Measurements from ENCODE around the gene PGPEP1. TPM values are rescaled to one million over a fixed set of nuclear protein-coding genes. Genes with fewer than 3 reads are reported as not detected.
"Not testable (repeated sequence)": the region's sequence is repeated elsewhere in the genome, so short reads cannot be mapped to it uniquely, and the experiment has no call there.

Gene PGPEP1
- total and polyA plus RNA-seq, 3 experiments from 2014 or later: 12.2 to 27.7 (median 27.3) TPM

DNA sequence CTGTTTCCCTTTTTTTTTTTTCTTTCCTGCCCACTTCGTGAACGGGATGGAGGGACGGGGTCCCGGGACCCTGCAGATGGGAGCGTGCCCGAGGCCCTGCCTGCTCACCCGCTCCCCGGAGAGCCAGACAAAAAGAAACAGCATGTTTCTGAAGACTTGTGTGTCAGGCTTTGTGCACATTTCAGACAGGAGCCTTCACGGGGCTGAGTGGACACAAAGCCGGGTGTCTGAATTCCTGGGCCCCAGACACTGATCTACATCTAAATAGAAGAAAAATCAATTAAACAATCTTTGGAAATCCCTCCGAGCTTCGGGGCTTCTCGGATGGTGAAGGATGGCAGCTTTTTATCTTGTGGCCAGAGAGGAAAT is 4.2 kb downstream of the PGPEP1 start:
- no peaks in the 10 kb centered on the region for H3K9me3 Mint-ChIP-seq
- H3K36me3 ChIP-seq (ENCODE audit: insufficient read depth, low read length): peaks cover 4% of the 10 kb centered on the region
- no peak overlapping the region for H3K27ac Mint-ChIP-seq
- DNase-seq: no peak
- H3K4me1 ChIP-seq (ENCODE audit: insufficient read depth, low read length): peaks cover 15% of the 10 kb centered on the region
- no peak overlapping the region for H3K27ac ChIP-seq (ENCODE audit: low read depth, low read length)
- POLR2A ChIA-PET: interaction anchor here (0.5 kb wide), 1 partner anchor 224 kb away, joined by 3 read pairs; no protein-coding TSS in a partner anchor
- H3K9me3 ChIP-seq (ENCODE audit: low read length): no peaks in the 10 kb centered on the region
- CTCF ChIA-PET: no interaction called here
- peaks cover 0 to 60% (median 4%) of the 10 kb centered on the region in 3 donors for H3K36me3 Mint-ChIP-seq
- H3K27me3 Mint-ChIP-seq: no peaks in the 10 kb centered on the region
- peak overlapping the region in 2 of 7 donors; percentile 23 to 82 for H3K4me3 Mint-ChIP-seq
- peaks cover 14 to 33% (median 32%) of the 10 kb centered on the region in 3 donors for H3K4me1 Mint-ChIP-seq
- no peaks in the 10 kb centered on the region for H3K27me3 ChIP-seq (ENCODE audit: insufficient read depth, low read length, poor library complexity, severe bottlenecking)
- no peak overlapping the region for H3K4me3 ChIP-seq (ENCODE audit: low read length)

DNA sequence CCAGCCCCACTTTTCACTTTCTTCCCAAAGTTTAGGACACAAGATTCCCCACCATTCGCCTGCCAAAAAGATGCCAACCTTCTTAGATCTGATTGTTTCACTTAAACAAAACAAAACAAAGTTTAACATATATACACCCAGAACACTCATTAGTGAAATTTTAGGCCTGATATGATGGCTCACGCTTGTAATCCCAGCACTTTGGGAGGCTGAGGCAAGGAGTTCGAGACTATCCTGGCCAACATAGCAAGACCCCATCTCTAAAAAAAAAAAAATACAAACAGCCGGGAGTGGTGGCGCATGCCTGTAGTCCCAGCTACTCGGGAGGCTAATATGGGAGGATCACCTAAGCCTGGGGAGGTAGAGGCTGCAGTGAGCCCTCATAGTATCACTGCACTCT is 4.9 kb downstream of the PGPEP1 start:
- peaks cover 9% of the 10 kb centered on the region for H3K4me1 ChIP-seq (ENCODE audit: insufficient read depth, low read length)
- no peak overlapping the region for H3K27ac ChIP-seq (ENCODE audit: low read depth, low read length)
- DNase-seq: no peak
- no peaks in the 10 kb centered on the region for H3K9me3 ChIP-seq (ENCODE audit: low read length)
- Mint-ChIP-seq H3K27ac (no peak overlapping the region), H3K4me3 (peak overlapping the region in 2 of 7 donors; percentile 29 to 82), H3K4me1 (peaks cover 13 to 27% (median 25%) of the 10 kb centered on the region in 3 donors), H3K27me3 (no peaks in the 10 kb centered on the region), H3K36me3 (peaks cover 2 to 66% (median 6%) of the 10 kb centered on the region in 3 donors), H3K9me3 (no peaks in the 10 kb centered on the region)
- ChIA-PET POLR2A (interaction anchor here (0.6 kb wide), 1 partner anchor 445 kb away, joined by 4 read pairs; no protein-coding TSS in a partner anchor), CTCF (no interaction called here)
- no peaks in the 10 kb centered on the region for H3K27me3 ChIP-seq (ENCODE audit: insufficient read depth, low read length, poor library complexity, severe bottlenecking)
- peaks cover 4% of the 10 kb centered on the region for H3K36me3 ChIP-seq (ENCODE audit: insufficient read depth, low read length)
- H3K4me3 ChIP-seq (ENCODE audit: low read length): no peak overlapping the region

DNA sequence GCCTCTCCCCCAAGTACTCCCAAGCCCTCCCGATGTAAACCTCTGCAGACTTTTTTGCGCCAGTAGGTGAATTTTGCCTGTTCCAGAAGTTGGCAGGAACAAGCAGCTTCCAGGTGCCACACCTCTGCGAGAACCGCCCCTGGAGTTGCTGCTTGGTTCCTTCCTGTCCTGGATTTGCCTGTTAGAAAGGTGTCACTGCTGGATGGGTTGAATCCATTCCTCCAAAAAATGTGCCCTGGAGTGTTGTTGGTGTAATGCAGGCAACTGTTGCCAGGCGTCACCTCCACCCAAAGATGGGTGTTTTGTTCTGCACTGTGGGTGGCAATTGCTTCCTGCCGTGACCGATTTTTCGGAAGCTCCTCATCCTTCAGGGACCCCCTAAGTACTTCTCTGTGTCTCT is 5.7 kb downstream of the PGPEP1 start:
- Histone ChIP-seq H3K9me3 (ENCODE audit: low read length) (no peaks in the 10 kb centered on the region), H3K36me3 (ENCODE audit: insufficient read depth, low read length) (peaks cover 4% of the 10 kb centered on the region), H3K27me3 (ENCODE audit: insufficient read depth, low read length, poor library complexity, severe bottlenecking) (no peaks in the 10 kb centered on the region), H3K4me3 (ENCODE audit: low read length) (no peak overlapping the region), H3K27ac (ENCODE audit: low read depth, low read length) (no peak overlapping the region), H3K4me1 (ENCODE audit: insufficient read depth, low read length) (peaks cover 7% of the 10 kb centered on the region)
- POLR2A ChIA-PET: no interaction called here
- peaks cover 5 to 70% (median 9%) of the 10 kb centered on the region in 3 donors for H3K36me3 Mint-ChIP-seq
- H3K4me3 Mint-ChIP-seq: peak overlapping the region in 1 of 7 donors; percentile 7
- no peaks in the 10 kb centered on the region for H3K27me3 Mint-ChIP-seq
- CTCF ChIA-PET: no interaction called here
- DNase-seq: no peak
- H3K27ac Mint-ChIP-seq: peak overlapping the region in 3 of 8 donors; percentile 18 to 83 (median 45)
- H3K9me3 Mint-ChIP-seq: no peaks in the 10 kb centered on the region
- peaks cover 15 to 27% (median 24%) of the 10 kb centered on the region in 3 donors for H3K4me1 Mint-ChIP-seq

DNA sequence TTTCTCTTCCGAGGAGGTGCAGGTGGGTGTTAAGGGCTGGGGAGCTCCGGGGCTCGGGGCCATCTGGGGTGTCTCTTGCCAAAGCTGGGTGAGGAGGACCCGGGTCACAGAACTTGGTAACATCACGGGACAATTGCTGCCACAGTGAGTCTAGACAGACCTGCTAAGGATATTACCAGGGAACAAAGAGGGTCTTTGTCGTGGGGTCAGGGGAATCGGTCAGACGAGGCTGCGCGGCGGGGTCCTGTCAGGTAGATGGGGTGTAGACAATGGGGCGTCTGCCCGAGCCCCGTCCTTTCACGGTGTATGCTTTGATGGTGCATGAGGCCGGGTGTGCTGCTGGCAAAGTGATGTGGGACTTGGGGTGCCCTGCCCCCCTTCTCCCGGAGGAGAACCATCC is 7.8 kb downstream of the PGPEP1 start:
- H3K4me3 Mint-ChIP-seq: no peak overlapping the region
- peaks cover 12 to 13% (median 12%) of the 10 kb centered on the region in 3 donors for H3K4me1 Mint-ChIP-seq
- H3K9me3 Mint-ChIP-seq: no peaks in the 10 kb centered on the region
- no peaks in the 10 kb centered on the region for H3K27me3 Mint-ChIP-seq
- DNase-seq: no peak
- no peaks in the 10 kb centered on the region for H3K9me3 ChIP-seq (ENCODE audit: low read length)
- H3K4me3 ChIP-seq (ENCODE audit: low read length): no peak overlapping the region
- H3K36me3 Mint-ChIP-seq: peaks cover 5 to 65% (median 9%) of the 10 kb centered on the region in 3 donors
- POLR2A ChIA-PET: no interaction called here
- no peaks in the 10 kb centered on the region for H3K27me3 ChIP-seq (ENCODE audit: insufficient read depth, low read length, poor library complexity, severe bottlenecking)
- no peak overlapping the region for H3K27ac Mint-ChIP-seq
- peaks cover 2% of the 10 kb centered on the region for H3K36me3 ChIP-seq (ENCODE audit: insufficient read depth, low read length)
- H3K27ac ChIP-seq (ENCODE audit: low read depth, low read length): no peak overlapping the region
- CTCF ChIA-PET: no interaction called here
- H3K4me1 ChIP-seq (ENCODE audit: insufficient read depth, low read length): no peaks in the 10 kb centered on the region

DNA sequence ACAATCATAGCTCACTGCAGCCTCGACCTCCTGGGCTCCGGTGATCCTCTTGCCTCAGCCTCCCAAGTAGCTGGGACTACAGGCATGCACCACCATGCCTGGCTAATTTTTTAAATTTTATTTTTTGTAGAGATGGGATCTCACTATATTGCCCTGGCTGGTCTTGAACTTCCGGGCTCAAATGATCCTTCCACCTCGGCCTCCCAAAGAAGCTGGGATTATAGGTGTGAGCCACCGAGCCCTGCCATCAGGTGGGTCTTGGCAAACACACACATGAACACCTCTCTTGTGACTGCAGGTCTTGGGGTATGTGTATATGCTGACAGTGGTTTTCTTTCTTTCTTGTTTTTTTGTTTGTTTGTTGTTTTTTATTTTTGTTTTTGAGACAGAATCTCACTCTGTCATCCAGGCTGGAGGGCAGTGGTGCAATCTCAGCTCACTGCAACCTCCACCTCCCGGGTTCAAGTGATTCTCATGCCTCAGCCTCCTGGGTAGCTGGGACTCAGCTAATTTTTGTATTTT is 8.5 kb downstream of the PGPEP1 start:
- DNase-seq; CTCF ChIA-PET; H3K4me3 Mint-ChIP-seq; H3K9me3 ChIP-seq (ENCODE audit: low read length); H3K27ac ChIP-seq (ENCODE audit: low read depth, low read length); H3K4me1 ChIP-seq (ENCODE audit: insufficient read depth, low read length); H3K27me3 Mint-ChIP-seq; H3K9me3 Mint-ChIP-seq; H3K27me3 ChIP-seq (ENCODE audit: insufficient read depth, low read length, poor library complexity, severe bottlenecking); H3K4me3 ChIP-seq (ENCODE audit: low read length); POLR2A ChIA-PET; H3K36me3 ChIP-seq (ENCODE audit: insufficient read depth, low read length): not testable (repeated sequence)
- H3K27ac Mint-ChIP-seq: peak overlapping the region in 1 of 8 donors; percentile 32
- H3K4me1 Mint-ChIP-seq: peaks cover 11 to 13% (median 12%) of the 10 kb centered on the region in 3 donors
- H3K36me3 Mint-ChIP-seq: peaks cover 5 to 66% (median 13%) of the 10 kb centered on the region in 3 donors

DNA sequence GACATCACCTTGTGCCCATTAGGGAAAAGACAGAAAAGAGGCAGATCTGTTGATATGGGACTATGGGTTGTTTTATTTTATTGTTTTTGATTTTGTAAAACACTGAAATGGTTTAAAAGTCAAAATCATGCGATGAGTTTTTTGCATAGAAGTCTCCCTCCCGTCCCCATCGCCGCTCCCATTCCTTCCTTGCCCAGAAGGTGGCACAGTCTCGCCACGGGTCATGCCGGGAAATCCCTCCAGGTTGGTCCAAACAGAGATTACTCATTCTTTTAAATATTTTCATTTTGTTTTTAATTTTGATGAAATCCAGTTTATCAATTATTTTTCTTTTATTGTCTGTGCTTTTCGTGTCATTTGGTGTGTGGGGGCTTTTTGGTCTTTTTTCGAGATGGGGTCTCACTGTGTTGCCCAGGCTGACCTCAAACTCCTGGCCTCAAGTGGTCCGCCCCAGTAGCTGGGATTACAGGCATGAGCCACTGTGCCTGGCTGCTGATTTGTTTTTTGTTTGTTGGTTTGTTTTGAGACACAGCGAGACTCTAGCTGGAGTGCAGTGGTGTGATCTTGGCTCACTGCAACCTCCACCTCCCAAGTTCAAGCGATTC is 9.2 kb downstream of the PGPEP1 start:
- Mint-ChIP-seq H3K4me3 (no peak overlapping the region), H3K27ac (peak overlapping the region in 1 of 8 donors; percentile 59), H3K9me3 (no peaks in the 10 kb centered on the region), H3K27me3 (no peaks in the 10 kb centered on the region), H3K4me1 (peaks cover 8 to 13% (median 12%) of the 10 kb centered on the region in 3 donors), H3K36me3 (peaks cover 5 to 60% (median 11%) of the 10 kb centered on the region in 3 donors)
- no peak for DNase-seq
- Histone ChIP-seq H3K27me3 (ENCODE audit: insufficient read depth, low read length, poor library complexity, severe bottlenecking) (no peaks in the 10 kb centered on the region), H3K4me1 (ENCODE audit: insufficient read depth, low read length) (no peaks in the 10 kb centered on the region), H3K36me3 (ENCODE audit: insufficient read depth, low read length) (no peaks in the 10 kb centered on the region), H3K27ac (ENCODE audit: low read depth, low read length) (no peak overlapping the region), H3K4me3 (ENCODE audit: low read length) (no peak overlapping the region), H3K9me3 (ENCODE audit: low read length) (no peaks in the 10 kb centered on the region)
- ChIA-PET POLR2A (no interaction called here), CTCF (interaction anchor here (0.8 to 1.4 kb wide), 2 partner anchors 8 to 71 kb away, joined by 3 read pairs; no protein-coding TSS in a partner anchor)

DNA sequence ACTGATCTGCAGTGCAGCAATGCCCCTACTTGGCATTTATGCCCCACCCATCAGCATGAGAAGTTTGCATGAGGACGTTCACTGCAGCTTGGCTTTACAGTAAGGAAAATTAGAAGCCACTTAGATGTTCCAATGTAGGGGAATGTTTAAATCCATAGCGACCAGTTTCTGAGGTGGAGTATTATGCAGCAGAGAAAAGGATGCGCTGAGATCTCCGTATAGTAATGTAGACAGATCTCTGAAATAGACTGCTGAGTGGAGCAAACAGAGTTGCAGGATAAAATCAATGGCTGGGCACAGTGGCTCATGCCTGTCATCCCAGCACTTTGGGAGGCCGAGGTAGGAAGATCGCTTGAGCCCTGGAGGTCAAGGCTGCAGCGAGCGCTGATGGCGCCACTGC is 10.1 kb downstream of the PGPEP1 start:
- no peak overlapping the region for H3K27ac Mint-ChIP-seq
- POLR2A ChIA-PET: no interaction called here
- Histone ChIP-seq H3K27me3 (ENCODE audit: insufficient read depth, low read length, poor library complexity, severe bottlenecking) (no peaks in the 10 kb centered on the region), H3K27ac (ENCODE audit: low read depth, low read length) (no peak overlapping the region), H3K4me1 (ENCODE audit: insufficient read depth, low read length) (no peaks in the 10 kb centered on the region), H3K4me3 (ENCODE audit: low read length) (no peak overlapping the region), H3K9me3 (ENCODE audit: low read length) (no peaks in the 10 kb centered on the region), H3K36me3 (ENCODE audit: insufficient read depth, low read length) (no peaks in the 10 kb centered on the region)
- CTCF ChIA-PET: interaction anchor here (0.8 to 1.4 kb wide), 2 partner anchors 8 to 72 kb away, joined by 3 read pairs; no protein-coding TSS in a partner anchor
- H3K9me3 Mint-ChIP-seq: no peaks in the 10 kb centered on the region
- DNase-seq: no peak
- peaks cover 7 to 58% (median 10%) of the 10 kb centered on the region in 3 donors for H3K36me3 Mint-ChIP-seq
- H3K4me3 Mint-ChIP-seq: no peak overlapping the region
- H3K4me1 Mint-ChIP-seq: peaks cover 8 to 13% (median 12%) of the 10 kb centered on the region in 3 donors
- H3K27me3 Mint-ChIP-seq: no peaks in the 10 kb centered on the region

DNA sequence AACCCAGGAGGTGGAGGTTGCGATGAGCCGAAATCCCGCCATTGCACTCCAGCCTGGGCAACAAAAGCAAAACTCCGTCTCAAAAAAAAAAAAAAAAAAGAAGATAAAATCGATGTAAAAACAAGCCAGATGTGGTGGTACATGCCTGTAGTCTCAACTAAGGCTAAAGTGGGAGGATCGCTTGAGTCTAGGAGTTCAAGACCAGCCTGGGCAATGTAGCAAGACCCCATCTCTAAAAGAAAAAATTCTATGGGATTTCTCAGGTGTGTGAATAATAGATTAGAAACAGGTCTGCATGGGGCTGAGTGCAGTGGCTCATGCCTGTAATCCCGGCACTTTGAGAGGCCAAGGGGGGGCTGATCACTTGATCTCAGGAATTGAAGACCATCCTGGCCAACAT is 11.1 kb downstream of the PGPEP1 start:
- Mint-ChIP-seq H3K27me3 (no peaks in the 10 kb centered on the region), H3K27ac (no peak overlapping the region), H3K9me3 (no peaks in the 10 kb centered on the region), H3K4me1 (peaks cover 3 to 6% (median 5%) of the 10 kb centered on the region in 3 donors), H3K4me3 (no peak overlapping the region), H3K36me3 (peaks cover 8 to 59% (median 10%) of the 10 kb centered on the region in 3 donors)
- Histone ChIP-seq H3K9me3 (ENCODE audit: low read length) (no peaks in the 10 kb centered on the region), H3K27me3 (ENCODE audit: insufficient read depth, low read length, poor library complexity, severe bottlenecking) (no peaks in the 10 kb centered on the region), H3K36me3 (ENCODE audit: insufficient read depth, low read length) (peaks cover 7% of the 10 kb centered on the region), H3K27ac (ENCODE audit: low read depth, low read length) (no peak overlapping the region), H3K4me3 (ENCODE audit: low read length) (no peak overlapping the region), H3K4me1 (ENCODE audit: insufficient read depth, low read length) (no peaks in the 10 kb centered on the region)
- DNase-seq: no peak
- ChIA-PET CTCF (no interaction called here), POLR2A (interaction anchor here (0.7 kb wide), 1 partner anchor 159 kb away, joined by 8 read pairs; the partner anchor contains the start of gene MPV17L2)

Measured in CD8-positive, alpha-beta memory T cell (primary cell).